Glutamatergic neuron (in vitro differentiated cells): Measurements from ENCODE around the gene SUMF1. TPM values are rescaled to one million over a fixed set of nuclear protein-coding genes. Genes with fewer than 3 reads are reported as not detected.

Experiments
- DNase-seq: peaks from one replicate; pipeline ENCODE4 v3.0.0; 2022
- H3K27ac Mint-ChIP-seq: one replicate; pipeline ENCODE4 v1.8.0; 2020; ENCODE audit warnings: mild to moderate bottlenecking, mixed read lengths, inconsistent platforms; ENCODE audit not compliant: unreplicated experiment
- H3K27me3 Mint-ChIP-seq: one replicate; pipeline ENCODE4 v1.8.0; 2020; ENCODE audit warnings: mild to moderate bottlenecking, moderate library complexity, mixed read lengths, inconsistent platforms; ENCODE audit not compliant: unreplicated experiment
- H3K36me3 Mint-ChIP-seq: one replicate; pipeline ENCODE4 v1.8.0; 2020; ENCODE audit warnings: mild to moderate bottlenecking, mixed read lengths, inconsistent platforms; ENCODE audit not compliant: unreplicated experiment
- H3K4me1 Mint-ChIP-seq: one replicate; pipeline ENCODE4 v1.8.0; 2020; ENCODE audit warnings: mild to moderate bottlenecking, low read depth, mixed read lengths, inconsistent platforms; ENCODE audit not compliant: unreplicated experiment
- H3K4me3 Mint-ChIP-seq: one replicate; pipeline ENCODE4 v1.8.0; 2020; ENCODE audit warnings: mild to moderate bottlenecking, mixed read lengths, inconsistent platforms; ENCODE audit not compliant: unreplicated experiment
- H3K9me3 Mint-ChIP-seq: one replicate; pipeline ENCODE4 v1.8.0; 2020; ENCODE audit warnings: mild to moderate bottlenecking, moderate library complexity, mixed read lengths, inconsistent platforms; ENCODE audit not compliant: unreplicated experiment
- CTCF ChIP-seq: fragments of 200-600 bp; sonication (generic); IDR thresholded peaks from one replicate; pipeline ENCODE4 v1.5.0; 2021; ENCODE audit not compliant: partially characterized antibody, unreplicated experiment
- total RNA-seq: library from RNA; stranded (reverse); fragmentation: NEBNext Ultra II Directional; extraction: Animal tissue kit (Norgen Biotek cat#: 25700); gene quantifications from one replicate; pipeline ENCODE4 v1.2.1, GENCODE V29; 2021; ENCODE audit not compliant: unreplicated experiment

The SUMF1 gene
- total RNA-seq, 1 donor from 2014 or later: 7.2 TPM

DNA sequence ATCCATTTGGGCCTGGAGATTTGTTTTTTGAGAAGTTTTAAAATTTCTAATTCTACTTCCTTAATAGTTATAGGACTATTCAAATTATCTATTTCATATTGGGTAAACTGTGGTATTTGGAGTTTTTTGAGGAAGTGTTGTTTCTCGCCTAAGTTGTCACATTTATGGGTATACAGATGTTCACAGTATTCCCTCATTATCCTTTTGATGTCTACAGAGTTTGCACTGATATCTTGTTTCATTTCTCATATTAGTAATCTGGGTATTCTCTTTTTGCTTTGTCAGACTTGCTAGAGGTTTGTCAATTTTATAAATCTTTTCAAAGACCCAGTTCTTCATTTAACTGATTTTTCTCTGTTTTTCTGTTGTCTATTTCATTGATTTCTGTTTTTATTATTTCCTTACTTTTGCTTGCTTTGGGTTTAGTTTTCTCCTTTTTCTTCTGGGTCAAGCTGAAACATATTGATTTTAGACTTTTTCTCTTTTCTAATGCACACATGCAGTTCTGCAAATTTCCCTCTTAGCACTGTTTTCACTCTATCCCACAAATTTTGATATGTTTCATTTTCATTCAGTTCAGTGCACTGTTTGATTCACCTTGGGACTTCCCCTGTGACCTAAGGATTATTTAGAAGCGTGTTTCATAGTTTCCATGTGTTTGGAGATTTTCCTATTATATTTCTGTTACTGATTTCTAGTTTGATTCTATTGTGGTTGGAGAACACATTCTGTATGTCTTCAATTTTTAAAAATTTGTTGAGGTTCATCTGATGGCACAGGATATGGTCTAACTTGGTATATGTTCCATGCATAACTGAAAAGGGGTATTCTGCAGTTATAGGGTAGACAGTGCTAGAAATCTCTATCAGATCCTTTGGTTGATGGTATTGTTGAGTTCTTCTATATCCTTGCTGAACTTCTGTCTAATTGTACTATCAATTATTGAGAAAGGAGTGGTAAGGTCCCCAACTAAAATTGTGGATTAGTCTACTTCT lies 79.6 kb downstream of the SUMF1 start:
- H3K4me3 Mint-ChIP-seq: no peak overlapping the region
- DNase-seq: no peak
- peaks cover 2% of the 10 kb centered on the region for H3K9me3 Mint-ChIP-seq
- TF ChIP-seq CTCF: no peak
- no peaks in the 10 kb centered on the region for H3K27me3 Mint-ChIP-seq
- H3K4me1 Mint-ChIP-seq: no peaks in the 10 kb centered on the region
- no peak overlapping the region for H3K27ac Mint-ChIP-seq
- H3K36me3 Mint-ChIP-seq: no peaks in the 10 kb centered on the region

DNA sequence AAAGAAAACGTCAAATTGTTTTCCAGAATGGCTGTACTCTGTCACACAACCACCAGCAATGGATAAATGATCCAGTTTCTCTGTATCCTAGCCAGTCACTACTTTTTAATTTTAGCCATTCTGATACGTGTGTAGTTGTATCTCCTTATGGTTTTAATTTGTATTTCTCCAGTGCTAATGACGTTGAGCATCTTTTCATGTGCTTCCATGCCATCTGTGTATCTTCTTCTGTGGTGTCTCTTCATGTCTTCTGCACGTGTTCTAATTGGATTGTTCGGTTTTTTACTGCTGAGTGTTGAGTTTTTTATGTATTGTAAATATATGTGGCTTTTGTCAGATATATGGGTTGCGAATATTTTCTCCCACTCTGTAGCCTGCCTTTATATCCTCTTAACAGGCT lies 81.9 kb downstream of the SUMF1 start:
- Mint-ChIP-seq H3K36me3 (no peaks in the 10 kb centered on the region), H3K27me3 (no peaks in the 10 kb centered on the region), H3K27ac (no peak overlapping the region), H3K4me1 (no peaks in the 10 kb centered on the region), H3K9me3 (peaks cover 2% of the 10 kb centered on the region), H3K4me3 (no peak overlapping the region)
- no peak for DNase-seq
- TF ChIP-seq CTCF: no peak

GRCh38 chr3:4380013-4380412 lies 87.1 kb downstream of the SUMF1 start:
- Mint-ChIP-seq H3K27ac (no peak overlapping the region), H3K27me3 (no peaks in the 10 kb centered on the region), H3K4me3 (no peak overlapping the region), H3K4me1 (no peaks in the 10 kb centered on the region), H3K9me3 (peaks cover 2% of the 10 kb centered on the region), H3K36me3 (no peaks in the 10 kb centered on the region)
- DNase-seq: no peak
- TF ChIP-seq CTCF: no peak

DNA sequence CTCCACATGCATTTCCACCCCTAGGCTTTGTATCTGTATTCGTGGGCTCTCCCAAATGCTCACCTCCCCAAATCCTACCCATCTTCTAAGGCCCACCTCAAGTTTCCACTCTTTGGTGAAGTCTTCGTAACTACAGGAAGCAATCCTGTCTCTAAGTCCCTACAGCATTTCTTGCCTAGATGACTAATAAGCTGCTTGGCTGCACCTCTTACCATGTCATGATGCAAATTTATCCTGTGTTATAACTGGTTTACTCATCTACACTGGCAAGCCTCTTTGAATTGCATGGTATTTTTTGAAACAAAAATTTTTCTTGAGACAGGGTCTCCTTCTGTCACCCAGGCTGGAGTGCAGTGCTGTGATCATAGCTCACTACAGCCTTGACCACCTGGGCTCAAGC lies 90.6 kb downstream of the SUMF1 start:
- Mint-ChIP-seq H3K9me3 (no peaks in the 10 kb centered on the region), H3K4me1 (no peaks in the 10 kb centered on the region), H3K27me3 (peaks cover 2% of the 10 kb centered on the region), H3K27ac (no peak overlapping the region), H3K4me3 (no peak overlapping the region), H3K36me3 (no peaks in the 10 kb centered on the region)
- TF ChIP-seq CTCF: no peak
- DNase-seq: no peak

DNA sequence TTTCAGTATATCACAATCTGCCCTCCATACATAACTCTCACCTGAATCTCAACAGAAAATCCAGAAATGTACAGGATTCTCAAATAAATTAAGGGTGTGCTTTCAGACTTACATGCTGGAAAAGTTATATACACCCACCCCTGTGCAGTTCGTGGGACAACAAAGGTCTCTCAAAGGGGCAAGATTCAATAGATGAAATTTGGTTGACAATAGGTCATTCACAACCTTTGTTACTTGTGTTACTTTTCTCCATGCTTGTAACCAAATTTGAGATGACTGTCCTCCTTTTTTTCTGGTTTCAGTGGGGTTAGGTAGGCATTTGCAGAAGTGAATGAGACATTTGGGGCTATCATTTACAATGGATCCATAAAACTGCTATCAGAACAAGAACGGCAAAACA lies 91.2 kb downstream of the SUMF1 start:
- H3K27ac Mint-ChIP-seq: no peak overlapping the region
- no peak for TF ChIP-seq CTCF

More for the DNA sequence above, 91.2 kb downstream of the SUMF1 start:
- Mint-ChIP-seq H3K9me3 (no peaks in the 10 kb centered on the region), H3K4me1 (no peaks in the 10 kb centered on the region), H3K27me3 (peaks cover 2% of the 10 kb centered on the region), H3K4me3 (no peak overlapping the region), H3K36me3 (no peaks in the 10 kb centered on the region)
- no peak for DNase-seq
